Measurements from ENCODE around the gene PHACTR1.

GRCh38 chr6:13272131-13273046, 555.8 kb downstream of the PHACTR1 start:
- TF ChIP-seq CTCF (IDR thresholded peaks at IDR 0.05; ENCODE audit: insufficient read depth, low read length) (no peak), POLR2AphosphoS5 (IDR thresholded peaks at IDR 0.05; ENCODE audit: low read depth) (peak; percentile 79), GABPA (IDR thresholded peaks at IDR 0.05; ENCODE audit: low read depth) (no peak)
